SU-DHL-6 (cell line): ENCODE results near the gene IST1.
A peak's percentile ranks its signal among the peaks of the same experiment; 100 is the strongest.

Source experiments
- H2AFZ ChIP-seq: fragments of 200-600 bp; sonication (generic); 2 replicates; pipeline ENCODE4 v1.6.1; 2014; ENCODE audit warnings: low read depth, mild to moderate bottlenecking, moderate library complexity, mixed read lengths, antibody characterized with exemption, low read length; ENCODE audit not compliant: severe bottlenecking
- H3F3A ChIP-seq: fragments of 200-600 bp; shearing (Covaris generic); 2 replicates; pipeline ENCODE4 v1.6.0; 2016; ENCODE audit warnings: antibody characterized with exemption, mild to moderate bottlenecking; ENCODE audit not compliant: insufficient read depth
- H3K27ac ChIP-seq: fragments of 200-600 bp; sonication (generic); 2 replicates; pipeline ENCODE4 v1.5.1; 2016; ENCODE audit warnings: low read depth, mild to moderate bottlenecking, low read length, moderate library complexity, mixed read lengths
- H3K27me3 ChIP-seq: fragments of 200-600 bp; sonication (generic), shearing (Covaris generic); 2 replicates; pipeline ENCODE4 v1.6.0; 2014; ENCODE audit warnings: mild to moderate bottlenecking, low read length
- H3K36me3 ChIP-seq: fragments of 200-600 bp; sonication (generic); 2 replicates; pipeline ENCODE4 v1.6.1; 2014; ENCODE audit warnings: mild to moderate bottlenecking, low read length, mixed read lengths
- H3K4me2 ChIP-seq: fragments of 300-600, 200-600 bp; shearing (Covaris generic), sonication (generic); 2 replicates; pipeline ENCODE4 v1.6.0; 2014; ENCODE audit warnings: low read length, low read depth, mild to moderate bottlenecking; ENCODE audit not compliant: poor library complexity, severe bottlenecking
- H3K4me3 ChIP-seq: fragments of 200-600 bp; sonication (generic); 2 replicates; pipeline ENCODE4 v1.5.1; 2014; ENCODE audit warnings: antibody characterized with exemption, low read length, mild to moderate bottlenecking, mixed read lengths; ENCODE audit not compliant: insufficient read depth, poor library complexity, severe bottlenecking
- H3K79me2 ChIP-seq: fragments of 200-600 bp; sonication (generic); 2 replicates; pipeline ENCODE4 v1.6.1; 2014; ENCODE audit warnings: mild to moderate bottlenecking, low read length, moderate library complexity; ENCODE audit not compliant: insufficient read depth
- H3K9ac ChIP-seq: fragments of 200-600 bp; sonication (generic); 2 replicates; pipeline ENCODE4 v1.7.0; 2014; ENCODE audit warnings: mild to moderate bottlenecking, low read length
- H3K9me2 ChIP-seq: fragments of 200-600 bp; sonication (generic); replicated peaks from 2 replicates; pipeline ENCODE4 v1.6.1; 2014; ENCODE audit warnings: low read length; ENCODE audit not compliant: insufficient read depth
- H3K9me3 ChIP-seq: fragments of 200-600 bp; sonication (generic); 2 replicates; pipeline ENCODE4 v1.6.1; 2014; ENCODE audit warnings: low read length, mixed read lengths; ENCODE audit not compliant: insufficient read depth
- H4K20me1 ChIP-seq: fragments of 200-600 bp; sonication (generic); 2 replicates; pipeline ENCODE4 v1.6.1; 2014; ENCODE audit warnings: low read depth, mild to moderate bottlenecking, antibody characterized with exemption, low read length, moderate library complexity, mixed read lengths
- CTCF ChIP-seq: fragments of 200-600 bp; sonication (generic); IDR thresholded peaks from one replicate; pipeline ENCODE4 v1.5.1; 2017; ENCODE audit warnings: antibody characterized with exemption, mild to moderate bottlenecking, low read length, moderate library complexity; ENCODE audit not compliant: insufficient read depth, poor library complexity, severe bottlenecking
- EZH2phosphoT487 ChIP-seq: fragments of 200-600 bp; sonication (generic), shearing (Covaris generic); conservative IDR thresholded peaks from 2 replicates; pipeline ENCODE4 v1.6.1; 2018; ENCODE audit warnings: mild to moderate bottlenecking, antibody characterized with exemption, low read length, moderate library complexity, mixed read lengths

IST1 gene

GRCh38 chr16:71880176-71880575, 15.2 kb upstream of the IST1 start:
- Histone ChIP-seq H3K36me3 (0 out of 2 replicates have a peak, but pooled peaks cover 5% of the 10 kb centered on the region), H3K4me3 (no peak overlapping the region), H3K4me2 (no peak overlapping the region), H3K9me2 (no peaks in the 10 kb centered on the region), H3K9me3 (no peaks in the 10 kb centered on the region), H3F3A (peaks cover 31% of the 10 kb centered on the region), H3K79me2 (no peaks in the 10 kb centered on the region), H3K27ac (no peak overlapping the region), H4K20me1 (no peaks in the 10 kb centered on the region), H3K9ac (no peak overlapping the region), H2AFZ (no peak overlapping the region), H3K27me3 (no peaks in the 10 kb centered on the region)
- TF ChIP-seq EZH2phosphoT487, result no peak

GRCh38 chr16:71882505-71883167, 12.7 kb upstream of the IST1 start:
- Histone ChIP-seq H3F3A (peaks cover 45% of the 10 kb centered on the region), H3K4me2 (peak overlapping the region; percentile 68), H3K9me2 (no peaks in the 10 kb centered on the region), H3K79me2 (no peaks in the 10 kb centered on the region), H3K9me3 (no peaks in the 10 kb centered on the region), H3K27ac (peak overlapping the region; percentile 80), H3K9ac (peak overlapping the region; percentile 94), H3K36me3 (0 out of 2 replicates have a peak, but pooled peaks cover 5% of the 10 kb centered on the region), H2AFZ (peak overlapping the region; percentile 90), H3K4me3 (peak overlapping the region; percentile 91), H4K20me1 (no peaks in the 10 kb centered on the region), H3K27me3 (no peaks in the 10 kb centered on the region)
- TF ChIP-seq EZH2phosphoT487 (no peak), CTCF (peak; percentile 55)

GRCh38 chr16:71883168-71883848, 12.0 kb upstream of the IST1 start:
- Histone ChIP-seq H3K9me3 (no peaks in the 10 kb centered on the region), H3K79me2 (no peaks in the 10 kb centered on the region), H3K4me3 (peak overlapping the region; percentile 91), H3K36me3 (0 out of 2 replicates have a peak, but pooled peaks cover 5% of the 10 kb centered on the region), H3K9me2 (no peaks in the 10 kb centered on the region), H2AFZ (peak overlapping the region; percentile 90), H3K9ac (peak overlapping the region; percentile 94), H4K20me1 (no peaks in the 10 kb centered on the region), H3K4me2 (peak overlapping the region; percentile 68), H3K27me3 (no peaks in the 10 kb centered on the region), H3K27ac (peak overlapping the region; percentile 80), H3F3A (peaks cover 45% of the 10 kb centered on the region)
- TF ChIP-seq CTCF (no peak), EZH2phosphoT487 (no peak)
